Stomach (tissue), 9 donors: Measurements from ENCODE around the gene BBS9. TPM values are rescaled to one million over a fixed set of nuclear protein-coding genes. Genes with fewer than 3 reads are reported as not detected.
A peak's percentile ranks its signal among the peaks of the same experiment; 100 is the strongest.

Source experiments
- DNase-seq, 2 donors: peaks; one replicate each; pipeline versions ENCODE4 v3.0.0 to v3.0.0-alpha.2; 2013 to 2019
- H3K27ac ChIP-seq, 5 donors: fragments of 200-600 bp in 4 of 5; sonication (generic) in 4 of 5; one replicate each; pipeline ENCODE4 v1.5.1; 2013 to 2019; ENCODE audit warnings: mild to moderate bottlenecking in 1 of 5, moderate library complexity in 1 of 5
- H3K27me3 ChIP-seq, 3 donors: fragments of 200-600 bp; sonication (generic); one replicate each; pipeline ENCODE4 v1.5.1; 2017 to 2019; ENCODE audit warnings: mixed run types in 1 of 3
- H3K36me3 ChIP-seq, 4 donors: fragments of 200-600 bp; sonication (generic); 1 replicate in 3 of 4; 2 replicates in 1 of 4; pipeline ENCODE4 v1.5.1; 2016 to 2019
- H3K4me1 ChIP-seq, 4 donors: fragments of 200-600 bp; sonication (generic); one replicate each; pipeline ENCODE4 v1.5.1; 2016 to 2019
- H3K4me3 ChIP-seq, 4 donors: fragments of 200-600 bp; sonication (generic) in 3 of 4; one replicate each; pipeline ENCODE4 v1.5.1; 2016 to 2019; ENCODE audit warnings: mild to moderate bottlenecking in 1 of 4
- H3K9me3 ChIP-seq, 4 donors: fragments of 200-600 bp; sonication (generic); one replicate each; pipeline ENCODE4 v1.5.1; 2016 to 2019
- EP300 ChIP-seq: sonication (generic); formaldehyde crosslinking; IDR thresholded peaks from one replicate; pipeline ENCODE4 v1.6.1; 2017; ENCODE audit warnings: antibody characterized with exemption
- POLR2A ChIP-seq, 4 donors: fragments of 450-650 bp; IDR thresholded peaks; one replicate each; pipeline ENCODE4 v1.6.1; 2016; ENCODE audit warnings: antibody characterized with exemption in 4 of 4, control low read depth in 2 of 4, mild to moderate bottlenecking in 1 of 4, moderate library complexity in 1 of 4
- POLR2AphosphoS5 ChIP-seq, 3 donors: sonication (generic); formaldehyde crosslinking; IDR thresholded peaks; one replicate each; pipeline ENCODE4 v1.6.1; 2016; ENCODE audit warnings: antibody characterized with exemption in 3 of 3
- WGBS, 5 donors: extraction: QIAGEN DNeasy Blood & Tissue Kit in 3 of 5; methylation state at CpG; one replicate each; pipeline versions ENCODE4 v1.1.5 to v1.1.7; 2013 to 2018; 5-methylcytosine and 5-hydroxymethylcytosine counted together
- intact Hi-C: fragments of 100-400 bp; cut with DNase I; formaldehyde crosslinking; loops from one replicate; pipeline ENCODE4 v1.15.1; 2023; ENCODE audit warnings: low total_unique reads
- polyA plus RNA-seq, 3 donors: library from polyadenylated mRNA; stranded (reverse); fragments of 200-250 nt; gene quantifications; one replicate each; pipeline ENCODE4 v1.2.3, GENCODE V29; 2013
- total RNA-seq, 5 donors: library from RNA; depleted of rRNA; stranded (reverse); fragments of >200 nt; gene quantifications; one replicate each; pipeline versions ENCODE4 v1.1.0 to v1.2.3, GENCODE V29; 2014 to 2016
- TF ChIP-seq, protein P1 (sequence below), 7 experiments: fragments of 450-650 bp in 4 of 7; fragments of 200-600 bp in 3 of 7; sonication (generic) in 3 of 7; IDR thresholded peaks; one replicate each; pipeline ENCODE4 v1.5.1; 2016 to 2019; ENCODE audit warnings: antibody characterized with exemption in 7 of 7, control low read depth in 2 of 7, mild to moderate bottlenecking in 1 of 7
- donor health status: healthy with polysubstance abuse.
- donor health status: Bipolar disorder and iron deficiency.
- donor health status: healthy.

Gene BBS9
- total and polyA plus RNA-seq, 8 donors: 3.2 to 43.9 (median 5.9) TPM

DNA sequence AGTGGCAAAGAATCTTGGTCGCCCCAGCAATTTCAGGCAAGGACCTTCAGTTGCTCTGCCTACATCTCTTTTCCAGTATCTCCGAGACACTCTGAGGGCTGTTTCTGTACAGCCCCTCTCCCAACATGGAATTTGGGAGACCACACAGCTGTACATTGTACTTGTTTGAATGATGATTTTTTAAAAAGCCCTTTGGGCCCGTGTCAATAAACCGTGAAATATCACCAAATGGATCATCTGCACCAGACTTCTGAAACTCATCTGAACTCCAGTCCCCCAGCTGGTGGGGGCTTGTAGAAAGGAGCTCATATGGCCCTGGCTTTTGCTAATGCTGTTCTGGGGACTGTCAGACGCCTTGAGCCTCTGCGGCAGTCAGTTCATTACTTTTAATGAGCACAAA, 374.9 kb downstream of the BBS9 start:
- no peak for DNase-seq
- 95 to 99% (median 97%) methylated on average over 6 of the region's 6 CpGs for WGBS, 5 donors
- H3K4me3 ChIP-seq: no peak overlapping the region
- no peaks in the 10 kb centered on the region for H3K9me3 ChIP-seq
- intact Hi-C loops: no loop called here
- H3K27me3 ChIP-seq: no peaks in the 10 kb centered on the region
- no peak for TF ChIP-seq POLR2AphosphoS5 (IDR thresholded peaks at IDR 0.05)
- TF ChIP-seq, protein P1, sequence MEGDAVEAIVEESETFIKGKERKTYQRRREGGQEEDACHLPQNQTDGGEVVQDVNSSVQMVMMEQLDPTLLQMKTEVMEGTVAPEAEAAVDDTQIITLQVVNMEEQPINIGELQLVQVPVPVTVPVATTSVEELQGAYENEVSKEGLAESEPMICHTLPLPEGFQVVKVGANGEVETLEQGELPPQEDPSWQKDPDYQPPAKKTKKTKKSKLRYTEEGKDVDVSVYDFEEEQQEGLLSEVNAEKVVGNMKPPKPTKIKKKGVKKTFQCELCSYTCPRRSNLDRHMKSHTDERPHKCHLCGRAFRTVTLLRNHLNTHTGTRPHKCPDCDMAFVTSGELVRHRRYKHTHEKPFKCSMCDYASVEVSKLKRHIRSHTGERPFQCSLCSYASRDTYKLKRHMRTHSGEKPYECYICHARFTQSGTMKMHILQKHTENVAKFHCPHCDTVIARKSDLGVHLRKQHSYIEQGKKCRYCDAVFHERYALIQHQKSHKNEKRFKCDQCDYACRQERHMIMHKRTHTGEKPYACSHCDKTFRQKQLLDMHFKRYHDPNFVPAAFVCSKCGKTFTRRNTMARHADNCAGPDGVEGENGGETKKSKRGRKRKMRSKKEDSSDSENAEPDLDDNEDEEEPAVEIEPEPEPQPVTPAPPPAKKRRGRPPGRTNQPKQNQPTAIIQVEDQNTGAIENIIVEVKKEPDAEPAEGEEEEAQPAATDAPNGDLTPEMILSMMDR (IDR thresholded peaks at IDR 0.05): no peak
- TF ChIP-seq EP300: no peak
- TF ChIP-seq POLR2A (IDR thresholded peaks at IDR 0.05): no peak
- H3K27ac ChIP-seq: no peak overlapping the region
- peaks cover 0 to 13% (median 2%) of the 10 kb centered on the region in 4 donors for H3K36me3 ChIP-seq
- H3K4me1 ChIP-seq: peaks cover 0 to 5% (median 0%) of the 10 kb centered on the region in 4 donors

DNA sequence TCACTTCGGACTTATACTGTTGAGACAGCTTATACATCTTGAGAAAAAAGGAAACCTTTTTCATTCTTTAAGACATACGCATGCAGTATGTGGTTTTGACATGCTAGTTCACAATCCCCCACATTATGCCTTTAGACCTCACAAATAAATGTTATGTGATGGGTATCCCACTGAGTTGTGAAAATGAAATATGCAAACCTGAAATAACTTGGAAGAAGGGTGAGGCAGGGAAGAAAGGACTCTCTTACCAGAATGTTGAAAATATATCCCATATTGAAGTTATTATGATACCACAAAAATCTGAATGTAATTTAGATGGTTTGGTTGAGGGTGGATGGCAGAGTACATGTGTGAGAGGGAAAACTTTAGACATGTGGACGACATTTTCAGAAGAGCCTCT, 379.8 kb downstream of the BBS9 start:
- peaks cover 0 to 13% (median 2%) of the 10 kb centered on the region in 4 donors for H3K36me3 ChIP-seq
- no peaks in the 10 kb centered on the region for H3K9me3 ChIP-seq
- no peak for DNase-seq
- no peak overlapping the region for H3K4me3 ChIP-seq
- H3K27me3 ChIP-seq: no peaks in the 10 kb centered on the region
- no peaks in the 10 kb centered on the region for H3K4me1 ChIP-seq
- WGBS, 5 donors: 93 to 96% (median 94%) methylated on average over 3 of the region's 3 CpGs
- intact Hi-C loops: no loop called here
- no peak overlapping the region for H3K27ac ChIP-seq
- TF ChIP-seq POLR2AphosphoS5 (IDR thresholded peaks at IDR 0.05) (no peak), POLR2A (IDR thresholded peaks at IDR 0.05) (no peak), EP300 (no peak)
- TF ChIP-seq, protein P1 (IDR thresholded peaks at IDR 0.05): no peak

DNA sequence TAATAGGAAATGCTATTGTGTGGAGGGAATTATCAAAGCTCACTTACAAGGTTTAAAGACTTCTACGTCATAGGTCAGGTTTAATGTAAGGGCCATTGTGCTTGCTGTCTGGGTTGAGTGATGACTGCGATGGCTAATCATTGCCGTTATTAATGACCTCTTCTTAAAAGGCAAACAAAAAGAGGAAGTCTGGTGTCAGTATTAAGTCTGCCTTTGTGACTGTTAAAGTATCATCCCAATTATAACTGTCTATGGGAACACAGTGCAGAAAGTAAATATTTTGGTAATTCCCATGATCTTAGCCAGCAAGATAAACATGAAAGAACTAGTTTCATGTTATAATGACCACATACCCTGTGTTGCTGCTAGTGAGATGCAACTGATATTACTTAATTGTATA, 382.4 kb downstream of the BBS9 start:
- H3K4me3 ChIP-seq: no peak overlapping the region
- intact Hi-C loops: no loop called here
- WGBS, 5 donors: 47 to 62% (median 56%) methylated on average over 3 of the region's 3 CpGs

DNA sequence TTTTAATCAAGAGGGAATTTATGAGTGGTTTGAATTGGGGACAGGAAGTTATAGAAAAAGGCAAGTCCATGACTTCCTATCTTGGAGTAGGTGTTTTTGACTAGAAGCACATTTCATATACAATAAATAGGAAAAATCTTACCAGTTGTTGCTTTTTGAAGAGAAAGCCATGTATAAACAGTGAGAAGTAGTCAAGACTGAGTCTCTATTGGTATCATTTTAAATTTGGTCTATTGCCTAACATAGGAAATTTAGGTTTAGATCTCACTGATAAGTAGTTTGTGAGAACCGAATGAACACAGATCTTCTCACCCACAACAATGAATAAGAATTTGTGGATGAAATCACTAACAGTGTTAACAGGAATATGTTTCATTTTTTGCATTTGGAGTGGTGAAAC, 387.2 kb downstream of the BBS9 start:
- no peak overlapping the region for H3K27ac ChIP-seq
- H3K4me3 ChIP-seq: no peak overlapping the region
- H3K36me3 ChIP-seq: no peaks in the 10 kb centered on the region
- TF ChIP-seq POLR2A (IDR thresholded peaks at IDR 0.05): no peak
- no peak for TF ChIP-seq EP300
- no peak for TF ChIP-seq POLR2AphosphoS5 (IDR thresholded peaks at IDR 0.05)
- TF ChIP-seq, protein P1 (IDR thresholded peaks at IDR 0.05): no peak
- H3K4me1 ChIP-seq: no peaks in the 10 kb centered on the region
- H3K9me3 ChIP-seq: no peaks in the 10 kb centered on the region
- 67 to 86% (median 81%) methylated on average over 1 of the region's 1 CpG for WGBS, 5 donors
- intact Hi-C loops: no loop called here
- no peaks in the 10 kb centered on the region for H3K27me3 ChIP-seq
- no peak for DNase-seq

More for the DNA sequence above, 382.4 kb downstream of the BBS9 start:
- peak in 1 of 2 donors; percentile 35 for DNase-seq
- H3K27ac ChIP-seq: no peak overlapping the region
- no peaks in the 10 kb centered on the region for H3K27me3 ChIP-seq
- H3K36me3 ChIP-seq: peaks cover 0 to 7% (median 2%) of the 10 kb centered on the region in 4 donors
- TF ChIP-seq, protein P1 (IDR thresholded peaks at IDR 0.05): no peak
- TF ChIP-seq POLR2AphosphoS5 (IDR thresholded peaks at IDR 0.05): no peak
- TF ChIP-seq POLR2A (IDR thresholded peaks at IDR 0.05): no peak
- no peak for TF ChIP-seq EP300
- H3K9me3 ChIP-seq: no peaks in the 10 kb centered on the region
- no peaks in the 10 kb centered on the region for H3K4me1 ChIP-seq
